Left colon (tissue), 2 donors: Measurements from ENCODE around the gene CRIM1. TPM values are rescaled to one million over a fixed set of nuclear protein-coding genes. Genes with fewer than 3 reads are reported as not detected.
"Not testable (repeated sequence)": the region's sequence is repeated elsewhere in the genome, so short reads cannot be mapped to it uniquely, and the experiment has no call there.

ENCODE experiments used
- ATAC-seq: fragments of 200-7000 bp; cut with Tn5 transposase; one replicate; pipeline ENCODE4 v1.9.1; 2020; ENCODE audit warnings: mild to moderate bottlenecking, moderate library complexity
- DNase-seq, 2 donors: peaks; one replicate each; pipeline ENCODE4 v3.0.0-alpha.2; 2020
- intact Hi-C, 2 donors: fragments of 100-400 bp; cut with DNase I in 1 of 2; cut with micrococcal nuclease in 1 of 2; formaldehyde crosslinking; loops; one replicate each; pipeline versions ENCODE4 v1.11.2 to v1.14.0; 2022; cut with DNase I, micrococcal nuclease
- long read RNA-seq: library from polyadenylated mRNA; unstranded; transcript quantifications from one replicate; pipeline ENCODE4 v2.0.0, GENCODE V29; 2021
- total RNA-seq, 2 donors: library from RNA; stranded (reverse); fragmentation: NEBNext Ultra II Directional; extraction: Animal tissue kit (Norgen Biotek cat#: 25700); gene quantifications; one replicate each; pipeline ENCODE4 v1.2.1, GENCODE V29; 2021
- donor health status: DM: no; HTN: no; CAD: no.
- donor health status: DM: yes; HTN: yes; CAD: no.

CRIM1 gene
- total RNA-seq: 100 to 1,000 TPM in 1 of 2 donors, 10 to 100 TPM in 1; 67.7 to 105 TPM
- long read RNA-seq, partial matches to known transcripts: 11 of 18 reads
- long read RNA-seq, other reads (novel, unspliced or antisense): 7 of 18 reads

GRCh38 chr2:36355151-36355889 is at the start of gene CRIM1:
Gene CRIM1, plus strand, starts transcription at chr2:36355778. Its CDS starts 515 bp downstream, at chr2:36356293.
- intact Hi-C loops: no loop called here
- DNase-seq (peak; percentile 92), ATAC-seq (peak; percentile 74)

GRCh38 chr2:36307441-36307840 is 48.1 kb upstream of the CRIM1 start:
- intact Hi-C loops: no loop called here
- ATAC-seq: no peak
- no peak for DNase-seq

- DNase-seq, ATAC-seq, intact Hi-C loops: not testable (repeated sequence)
Measured at GRCh38 chr2:36310444-36310843, 45.1 kb upstream of the CRIM1 start.

GRCh38 chr2:36318547-36318946 is 37.0 kb upstream of the CRIM1 start:
- ATAC-seq (no peak), DNase-seq (no peak)
- intact Hi-C loops: no loop called here

GRCh38 chr2:36322108-36322507 is 33.5 kb upstream of the CRIM1 start:
- ATAC-seq (peak; percentile 46), DNase-seq (no peak)
- intact Hi-C loops: no loop called here

- DNase-seq (no peak), ATAC-seq (no peak)
- intact Hi-C loops: no loop called here
Measured at GRCh38 chr2:36326286-36326685, 29.3 kb upstream of the CRIM1 start.

GRCh38 chr2:36329251-36329650 is 26.3 kb upstream of the CRIM1 start:
- intact Hi-C loops: no loop called here
- DNase-seq (no peak), ATAC-seq (no peak)

GRCh38 chr2:36329746-36330472 is 25.7 kb upstream of the CRIM1 start:
- ATAC-seq (no peak), DNase-seq (no peak)
- intact Hi-C loops: no loop called here

- intact Hi-C loops: no loop called here
- no peak for DNase-seq
- no peak for ATAC-seq
Measured at GRCh38 chr2:36330473-36331395, 24.8 kb upstream of the CRIM1 start.

GRCh38 chr2:36333350-36334012 is 22.1 kb upstream of the CRIM1 start:
- no peak for ATAC-seq
- no peak for DNase-seq
- intact Hi-C loops: no loop called here

GRCh38 chr2:36335597-36335996 is 20.0 kb upstream of the CRIM1 start:
- no peak for ATAC-seq
- DNase-seq: no peak
- intact Hi-C loops: no loop called here

GRCh38 chr2:36336321-36336720 is 19.3 kb upstream of the CRIM1 start:
- ATAC-seq (no peak), DNase-seq (no peak)

GRCh38 chr2:36337354-36337753 is 18.2 kb upstream of the CRIM1 start:
- intact Hi-C loops: no loop called here
- ATAC-seq (no peak), DNase-seq (no peak)

More at GRCh38 chr2:36336321-36336720, 19.3 kb upstream of the CRIM1 start:
- intact Hi-C loops: no loop called here

- intact Hi-C loops: no loop called here
- DNase-seq (no peak), ATAC-seq (no peak)
Measured at GRCh38 chr2:36338124-36338826, 17.3 kb upstream of the CRIM1 start.

GRCh38 chr2:36338827-36339145 is 16.8 kb upstream of the CRIM1 start:
- no peak for ATAC-seq
- intact Hi-C loops: no loop called here
- no peak for DNase-seq

- ATAC-seq (no peak), DNase-seq (no peak)
- intact Hi-C loops: loop anchor here in 1 of 2 donors (10.0 kb wide), 1 partner anchor 425 kb away; no protein-coding TSS in a partner anchor
Measured at GRCh38 chr2:36339607-36340218, 15.9 kb upstream of the CRIM1 start.

- DNase-seq (no peak), ATAC-seq (no peak)
- intact Hi-C loops: loop anchor here in 1 of 2 donors (10.0 kb wide), 1 partner anchor 421 kb away; no protein-coding TSS in a partner anchor
Measured at GRCh38 chr2:36343606-36344005, 12.0 kb upstream of the CRIM1 start.

- DNase-seq (no peak), ATAC-seq (no peak)
- intact Hi-C loops: loop anchor here in 1 of 2 donors (10.0 kb wide), 1 partner anchor 416 kb away; no protein-coding TSS in a partner anchor
Measured at GRCh38 chr2:36348721-36349120, 6.9 kb upstream of the CRIM1 start.
